HCT116 (cell line): ENCODE measurements around the gene EXOC4. TPM values are rescaled to one million over a fixed set of nuclear protein-coding genes. Genes with fewer than 3 reads are reported as not detected.

Experiments
- ATAC-seq: fragments of 200-7000 bp; cut with Tn5 transposase; 2 replicates; pipeline ENCODE4 v1.9.1; 2020; ENCODE audit warnings: mild to moderate bottlenecking, moderate library complexity
- BruUV-seq: library from RNA; stranded (reverse); fragments of 400-500 nt; replicated peaks from 2 replicates; lab custom pipeline; 2021; lab: Mats Ljungman, UMichigan
- CTCF ChIA-PET: fragments of 300-600 bp; sonication (Branson Sonifier 250); formaldehyde crosslinking; loops from one replicate; lab custom pipeline; 2021; ENCODE audit warnings: antibody characterized with exemption; lab: Charles Lee
- POLR2A ChIA-PET: fragments of 300-600, 350-600 bp; sonication (Branson Sonifier 250); formaldehyde crosslinking; loops from one replicate; lab custom pipeline; 2021; ENCODE audit warnings: antibody characterized with exemption; lab: Charles Lee
- RAD21 ChIA-PET, 2 experiments: fragments of 300-600 bp; sonication (Branson Sonifier 250); formaldehyde crosslinking; loops; one replicate each; lab custom pipeline; 2023; ENCODE audit warnings: low total read pairs in 2 of 2; ENCODE audit not compliant: uncharacterized antibody in 2 of 2, unreplicated experiment in 2 of 2, low non-redundant PET in 1 of 2; lab: Charles Lee
- DNase-seq: peaks from one replicate; pipeline ENCODE4 v3.0.0-alpha.2; 2010; ENCODE audit warnings: low read depth, low spot score
- H2AFZ ChIP-seq: fragments of 200-600 bp; shearing (Covaris generic), sonication (generic); 2 replicates; pipeline ENCODE4 v1.6.1; 2017; ENCODE audit warnings: low read depth, mixed run types, mixed read lengths, antibody characterized with exemption, low read length; ENCODE audit not compliant: poor library complexity, severe bottlenecking
- H3K27ac ChIP-seq: 2 replicates; pipeline ENCODE4 v1.5.1; 2012; ENCODE audit warnings: low read depth, low read length
- H3K27me3 ChIP-seq: fragments of 200-600 bp; sonication (generic); 2 replicates; pipeline ENCODE4 v1.6.1; 2016; ENCODE audit warnings: mixed run types, low read length, mixed read lengths; ENCODE audit not compliant: insufficient read depth
- H3K36me3 ChIP-seq, 2 experiments: fragments of 200-500 bp in 1 of 2; fragments of 200-600 bp in 1 of 2; sonication (Bioruptor generic) in 1 of 2; sonication (generic) in 1 of 2; 2 replicates each; pipeline versions ENCODE4 v1.5.1 to v1.6.1; 2014 to 2016; ENCODE audit warnings: low read length in 2 of 2, inconsistent platforms in 1 of 2, mixed read lengths in 1 of 2, mixed run types in 1 of 2; ENCODE audit not compliant: insufficient read depth in 2 of 2, control insufficient read depth in 1 of 2
- H3K4me1 ChIP-seq, 2 experiments: fragments of 200-600 bp in 1 of 2; sonication (generic) in 1 of 2; 2 replicates each; pipeline versions ENCODE4 v1.5.1 to v1.6.1; 2012 to 2017; ENCODE audit warnings: low read length in 2 of 2, inconsistent platforms in 1 of 2, mild to moderate bottlenecking in 1 of 2, mixed read lengths in 1 of 2, mixed run types in 1 of 2, moderate library complexity in 1 of 2; ENCODE audit not compliant: insufficient read depth in 2 of 2, control insufficient read depth in 1 of 2
- H3K4me2 ChIP-seq: fragments of 200-600 bp; sonication (generic); 2 replicates; pipeline ENCODE4 v1.6.1; 2017; ENCODE audit warnings: mixed run types, low read length, mixed read lengths
- H3K4me3 ChIP-seq, 2 experiments: fragments of 200-600 bp in 1 of 2; sonication (generic) in 1 of 2; replicated peaks in 1 of 2; 2 replicates each; pipeline ENCODE4 v1.5.1; 2011 to 2016; ENCODE audit warnings: low read length in 2 of 2, control low read depth in 1 of 2, low read depth in 1 of 2, mild to moderate bottlenecking in 1 of 2, mixed read lengths in 1 of 2, mixed run types in 1 of 2
- H3K79me2 ChIP-seq: fragments of 200-600 bp; sonication (generic); 2 replicates; pipeline ENCODE4 v1.6.1; 2017; ENCODE audit warnings: mild to moderate bottlenecking, mixed run types, low read length, moderate library complexity, mixed read lengths; ENCODE audit not compliant: insufficient read depth
- H3K9ac ChIP-seq: fragments of 200-600 bp; sonication (generic); 2 replicates; pipeline ENCODE4 v1.6.1; 2016; ENCODE audit warnings: low read length, mixed read lengths
- H3K9me2 ChIP-seq: fragments of 200-600 bp; sonication (generic), shearing (Covaris generic); 2 replicates; pipeline ENCODE4 v1.6.1; 2017; ENCODE audit warnings: mixed run types, mild to moderate bottlenecking, moderate library complexity; ENCODE audit not compliant: insufficient read depth
- H3K9me3 ChIP-seq, 2 experiments: fragments of 200-500 bp in 1 of 2; fragments of 200-600 bp in 1 of 2; sonication (Bioruptor generic) in 1 of 2; sonication (generic) in 1 of 2; 2 replicates each; pipeline ENCODE4 v1.6.1; 2014 to 2017; ENCODE audit warnings: low read length in 2 of 2, mixed read lengths in 2 of 2, inconsistent platforms in 1 of 2, low read depth in 1 of 2, mild to moderate bottlenecking in 1 of 2, mixed run types in 1 of 2, moderate library complexity in 1 of 2; ENCODE audit not compliant: control insufficient read depth in 1 of 2, insufficient read depth in 1 of 2
- H4K20me1 ChIP-seq: fragments of 200-600 bp; sonication (generic), shearing (Covaris generic); 2 replicates; pipeline ENCODE4 v1.6.1; 2017; ENCODE audit warnings: mixed run types, mild to moderate bottlenecking, moderate library complexity; ENCODE audit not compliant: insufficient read depth
- CBX3 ChIP-seq: IDR thresholded peaks from 2 replicates; pipeline ENCODE4 v1.6.1; 2012; ENCODE audit warnings: low read depth
- CTCF ChIP-seq, 3 experiments: fragments of 200-600 bp in 1 of 3; sonication (generic) in 1 of 3; IDR thresholded peaks in 2 of 3; conservative IDR thresholded peaks in 1 of 3; 2 replicates each; pipeline ENCODE4 v1.5.1; 2012 to 2017; ENCODE audit warnings: low read depth in 2 of 3, low read length in 2 of 3, antibody characterized with exemption in 1 of 3, borderline replicate concordance in 1 of 3, control low read depth in 1 of 3, mild to moderate bottlenecking in 1 of 3, mixed read lengths in 1 of 3, mixed run types in 1 of 3, moderate library complexity in 1 of 3; ENCODE audit not compliant: insufficient read depth in 1 of 3
- EGR1 ChIP-seq: IDR thresholded peaks from 2 replicates; pipeline ENCODE4 v1.6.1; 2012; ENCODE audit warnings: low read depth
- ELF1 ChIP-seq: IDR thresholded peaks from 2 replicates; pipeline ENCODE4 v1.6.1; 2012; ENCODE audit warnings: low read depth, borderline replicate concordance
- EZH2phosphoT487 ChIP-seq: fragments of 200-600 bp; IDR thresholded peaks from 2 replicates; pipeline ENCODE4 v1.6.1; 2018; ENCODE audit warnings: antibody characterized with exemption, borderline replicate concordance
- JUND ChIP-seq: IDR thresholded peaks from 2 replicates; pipeline ENCODE4 v1.6.1; 2012
- POLR2A ChIP-seq: IDR thresholded peaks from 2 replicates; pipeline ENCODE4 v1.7.0; 2011; ENCODE audit warnings: borderline replicate concordance; ENCODE audit not compliant: insufficient read depth, insufficient read length; ENCODE audit errors: extremely low read depth
- POLR2AphosphoS5 ChIP-seq: IDR thresholded peaks from 2 replicates; pipeline ENCODE4 v1.6.1; 2011; ENCODE audit warnings: mild to moderate bottlenecking, low read depth, low read length, moderate library complexity
- RAD21 ChIP-seq: IDR thresholded peaks from 2 replicates; pipeline ENCODE4 v1.6.1; 2012; ENCODE audit warnings: low read depth, mild to moderate bottlenecking
- SP1 ChIP-seq: IDR thresholded peaks from 2 replicates; pipeline ENCODE4 v1.6.1; 2012; ENCODE audit warnings: low read depth
- ZBTB33 ChIP-seq: IDR thresholded peaks from 2 replicates; pipeline ENCODE4 v1.6.1; 2011; ENCODE audit warnings: mild to moderate bottlenecking, low read length, moderate library complexity; ENCODE audit not compliant: insufficient replicate concordance; ENCODE audit errors: extremely low read depth
- ZFX ChIP-seq: fragments of 450-650 bp; IDR thresholded peaks from 2 replicates; pipeline ENCODE4 v1.6.1; 2017
- ZNF274 ChIP-seq: fragments of 200-500 bp; sonication (Bioruptor generic); IDR thresholded peaks from 2 replicates; pipeline ENCODE4 v1.6.1; 2014; ENCODE audit warnings: mild to moderate bottlenecking, low read depth, low read length, inconsistent platforms
- intact Hi-C: fragments of 100-400 bp; cut with micrococcal nuclease; formaldehyde crosslinking; loops from 2 replicates; pipeline ENCODE4 v1.10.0; 2022
- total RNA-seq: library from RNA; stranded (reverse); gene quantifications from one replicate; pipeline ENCODE4 v1.2.1, GENCODE V29; 2021; ENCODE audit not compliant: unreplicated experiment

The EXOC4 gene
- total RNA-seq, 1 experiment from 2014 or later, result 40.3 TPM

GRCh38 chr7:133794479-133794878, 541.6 kb downstream of the EXOC4 start:
- Histone ChIP-seq H3K79me2 (no peaks in the 10 kb centered on the region), H2AFZ (no peak overlapping the region), H3K4me2 (no peak overlapping the region), H3K9me3 (no peaks in the 10 kb centered on the region), H3K36me3 (no peaks in the 10 kb centered on the region), H3K27me3 (no peaks in the 10 kb centered on the region), H4K20me1 (no peaks in the 10 kb centered on the region), H3K9ac (no peak overlapping the region), H3K9me2 (no peaks in the 10 kb centered on the region), H3K4me1 (no peaks in the 10 kb centered on the region), H3K27ac (no peak overlapping the region), H3K4me3 (no peak overlapping the region)
- no peak for TF ChIP-seq RAD21
- TF ChIP-seq SP1, result no peak
- TF ChIP-seq ZNF274, result no peak
- no peak for TF ChIP-seq EZH2phosphoT487
- no peak for TF ChIP-seq ELF1
- no peak for TF ChIP-seq CTCF (IDR thresholded peaks at IDR 0.05 in 2 of 3, conservative IDR thresholded peaks at IDR 0.05 in 1 of 3; ENCODE audit: borderline replicate concordance in 1 of 3, insufficient read depth in 1 of 3, low read depth in 2 of 3, low read length in 2 of 3)
- TF ChIP-seq EGR1, result no peak
- no peak for TF ChIP-seq POLR2AphosphoS5
- no peak for TF ChIP-seq POLR2A
- RAD21 ChIA-PET, result no interaction called here
- no peak for DNase-seq
- no TSS peak for BruUV-seq
- ATAC-seq, result no peak
- POLR2A ChIA-PET, result no interaction called here
- CTCF ChIA-PET, result no interaction called here
- intact Hi-C loops, result no loop called here

- TF ChIP-seq RAD21, result no peak
- no peak for TF ChIP-seq ZBTB33
- no peak for TF ChIP-seq CBX3
- no peak for TF ChIP-seq ZFX
- TF ChIP-seq JUND, result no peak
- ChIA-PET RAD21 (no interaction called here), POLR2A (no interaction called here), CTCF (no interaction called here)
- no peak for ATAC-seq
- Histone ChIP-seq H3K9ac (no peak overlapping the region), H3K4me3 (no peak overlapping the region), H3K9me3 (no peaks in the 10 kb centered on the region), H3K4me2 (no peak overlapping the region), H4K20me1 (no peaks in the 10 kb centered on the region), H3K27ac (no peak overlapping the region), H3K9me2 (no peaks in the 10 kb centered on the region), H3K4me1 (no peaks in the 10 kb centered on the region), H3K79me2 (no peaks in the 10 kb centered on the region), H2AFZ (no peak overlapping the region), H3K27me3 (no peaks in the 10 kb centered on the region), H3K36me3 (no peaks in the 10 kb centered on the region)
- intact Hi-C loops, result no loop called here
- DNase-seq, result no peak
- no TSS peak for BruUV-seq
These were observed 542.3 kb downstream of the EXOC4 start for GRCh38 chr7:133795068-133795665.
